Gastroesophageal sphincter (tissue), 3 donors: ENCODE measurements around the gene DOCK2.

Experiments used
- CTCF ChIP-seq, 4 experiments: fragments of 200-600 bp in 2 of 4; fragments of 450-650 bp in 2 of 4; sonication (generic) in 1 of 4; IDR thresholded peaks; one replicate each; pipeline ENCODE4 v1.5.1; 2017 to 2019; ENCODE audit warnings: antibody characterized with exemption in 4 of 4, mild to moderate bottlenecking in 2 of 4, moderate library complexity in 2 of 4
- POLR2A ChIP-seq, 2 donors: fragments of 450-650 bp; IDR thresholded peaks; one replicate each; pipeline ENCODE4 v1.6.1; 2017; ENCODE audit warnings: antibody characterized with exemption in 2 of 2, mild to moderate bottlenecking in 2 of 2, moderate library complexity in 1 of 2
- POLR2AphosphoS5 ChIP-seq: sonication (generic); formaldehyde crosslinking; IDR thresholded peaks from one replicate; pipeline ENCODE4 v1.6.1; 2017; ENCODE audit warnings: antibody characterized with exemption

- no peak for TF ChIP-seq CTCF (IDR thresholded peaks at IDR 0.05)
- no peak for TF ChIP-seq POLR2A (IDR thresholded peaks at IDR 0.05)
- no peak for TF ChIP-seq POLR2AphosphoS5
Observed at GRCh38 chr5:169814045-169814444, 177.0 kb downstream of the DOCK2 start.
